Occipital lobe (tissue), 2 donors: ENCODE results near the gene TRIM2. TPM values are rescaled to one million over a fixed set of nuclear protein-coding genes. Genes with fewer than 3 reads are reported as not detected.
A peak's percentile ranks its signal among the peaks of the same experiment; 100 is the strongest.

Source experiments
- DNase-seq: peaks from one replicate; lab custom pipeline; 2025; lab: John Stamatoyannopoulos, UW
- total RNA-seq: library from RNA; depleted of rRNA; stranded (reverse); fragments of >200 nt; gene quantifications from one replicate; pipeline ENCODE4 v1.2.3, GENCODE V29; 2014

Gene TRIM2
- total RNA-seq, 1 donor from 2014 or later, result 990 TPM

- no peak for DNase-seq
Measured at GRCh38 chr4:153332936-153333335, 128.7 kb downstream of the TRIM2 start.

- no peak for DNase-seq
Measured at GRCh38 chr4:153333874-153334273, 129.6 kb downstream of the TRIM2 start.

GRCh38 chr4:153335665-153336064 lies 131.4 kb downstream of the TRIM2 start:
- no peak for DNase-seq

- DNase-seq, result no peak
Measured at GRCh38 chr4:153337686-153338085, 133.4 kb downstream of the TRIM2 start.

GRCh38 chr4:153341575-153342090 lies 137.4 kb downstream of the TRIM2 start:
- no peak for DNase-seq

- DNase-seq, result no peak
Measured at GRCh38 chr4:153342751-153343552, 138.7 kb downstream of the TRIM2 start.

GRCh38 chr4:153344131-153345011 lies 140.1 kb downstream of the TRIM2 start, which contains the start of gene MND1:
Gene MND1 (plus strand): TSS chr4:153344688. CDS start chr4:153344738, 50 bp downstream.
- peak; percentile 60 for DNase-seq

GRCh38 chr4:153345012-153345981 lies 141.1 kb downstream of the TRIM2 start:
- DNase-seq, result no peak

GRCh38 chr4:153346031-153346430 lies 141.8 kb downstream of the TRIM2 start:
- DNase-seq, result no peak

GRCh38 chr4:153346563-153346962 lies 142.3 kb downstream of the TRIM2 start:
- DNase-seq, result no peak

- no peak for DNase-seq
Measured at GRCh38 chr4:153347117-153347516, 142.9 kb downstream of the TRIM2 start.

GRCh38 chr4:153348006-153348405 lies 143.8 kb downstream of the TRIM2 start:
- DNase-seq, result no peak

GRCh38 chr4:153349206-153349805 lies 145.1 kb downstream of the TRIM2 start:
- no peak for DNase-seq

GRCh38 chr4:153362184-153362583 lies 157.9 kb downstream of the TRIM2 start:
- DNase-seq, result no peak

GRCh38 chr4:153364061-153364460 lies 159.8 kb downstream of the TRIM2 start:
- DNase-seq, result no peak

GRCh38 chr4:153365003-153365402 lies 160.8 kb downstream of the TRIM2 start:
- no peak for DNase-seq

- DNase-seq, result no peak
Measured at GRCh38 chr4:153366486-153366885, 162.2 kb downstream of the TRIM2 start.

GRCh38 chr4:153367092-153367491 lies 162.8 kb downstream of the TRIM2 start:
- no peak for DNase-seq

- no peak for DNase-seq
Measured at GRCh38 chr4:153369021-153369420, 164.8 kb downstream of the TRIM2 start.

GRCh38 chr4:153371701-153372234 lies 167.5 kb downstream of the TRIM2 start:
- DNase-seq, result no peak
